Tibial nerve (tissue), 4 donors: ENCODE data around the gene ENSA.

Source experiments
- EP300 ChIP-seq, 2 donors: sonication (generic); formaldehyde crosslinking; IDR thresholded peaks; one replicate each; pipeline ENCODE4 v1.6.1; 2017; ENCODE audit warnings: antibody characterized with exemption in 2 of 2, mild to moderate bottlenecking in 1 of 2
- POLR2A ChIP-seq, 2 donors: fragments of 450-650 bp; IDR thresholded peaks; one replicate each; pipeline ENCODE4 v1.6.1; 2017; ENCODE audit warnings: antibody characterized with exemption in 2 of 2, mild to moderate bottlenecking in 2 of 2, moderate library complexity in 2 of 2
- TF ChIP-seq, protein P1 (sequence below), 5 experiments: fragments of 200-600 bp in 3 of 5; fragments of 450-650 bp in 2 of 5; sonication (generic) in 3 of 5; IDR thresholded peaks; one replicate each; pipeline ENCODE4 v1.5.1; 2016 to 2019; ENCODE audit warnings: antibody characterized with exemption in 5 of 5, mild to moderate bottlenecking in 3 of 5, moderate library complexity in 2 of 5

DNA sequence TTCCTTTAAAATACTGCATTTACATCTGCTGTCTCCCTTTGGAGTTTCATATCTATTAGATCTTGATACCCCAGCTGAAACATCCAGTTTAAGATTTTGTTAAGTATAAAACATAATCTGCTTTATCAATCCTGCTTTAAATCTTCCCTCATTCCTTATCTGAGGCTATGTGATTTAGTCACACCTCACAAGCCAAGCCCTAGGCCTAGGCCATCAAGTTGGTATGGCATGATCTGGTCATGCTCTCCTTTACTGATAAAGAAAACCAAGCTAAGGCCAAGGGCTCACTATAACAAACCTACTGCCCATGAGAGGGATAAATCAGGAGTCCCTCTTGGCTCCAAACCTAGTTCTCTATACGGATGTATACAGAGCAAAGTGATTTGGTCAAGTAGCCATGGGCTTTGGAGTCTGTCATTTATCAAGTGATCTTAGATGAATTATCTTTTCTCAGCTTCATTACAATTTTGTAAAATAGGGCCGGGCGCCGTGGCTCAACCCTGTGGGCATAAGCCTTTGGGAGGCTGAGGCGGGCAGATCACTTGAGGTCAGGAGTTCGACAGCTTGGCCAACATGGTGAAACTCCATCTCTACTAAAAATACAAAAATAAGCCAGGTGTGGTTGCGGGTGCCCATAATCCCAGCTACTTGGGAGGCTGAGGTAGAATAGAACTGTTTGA, 22.8 kb downstream of the ENSA start:
- TF ChIP-seq, protein P1, sequence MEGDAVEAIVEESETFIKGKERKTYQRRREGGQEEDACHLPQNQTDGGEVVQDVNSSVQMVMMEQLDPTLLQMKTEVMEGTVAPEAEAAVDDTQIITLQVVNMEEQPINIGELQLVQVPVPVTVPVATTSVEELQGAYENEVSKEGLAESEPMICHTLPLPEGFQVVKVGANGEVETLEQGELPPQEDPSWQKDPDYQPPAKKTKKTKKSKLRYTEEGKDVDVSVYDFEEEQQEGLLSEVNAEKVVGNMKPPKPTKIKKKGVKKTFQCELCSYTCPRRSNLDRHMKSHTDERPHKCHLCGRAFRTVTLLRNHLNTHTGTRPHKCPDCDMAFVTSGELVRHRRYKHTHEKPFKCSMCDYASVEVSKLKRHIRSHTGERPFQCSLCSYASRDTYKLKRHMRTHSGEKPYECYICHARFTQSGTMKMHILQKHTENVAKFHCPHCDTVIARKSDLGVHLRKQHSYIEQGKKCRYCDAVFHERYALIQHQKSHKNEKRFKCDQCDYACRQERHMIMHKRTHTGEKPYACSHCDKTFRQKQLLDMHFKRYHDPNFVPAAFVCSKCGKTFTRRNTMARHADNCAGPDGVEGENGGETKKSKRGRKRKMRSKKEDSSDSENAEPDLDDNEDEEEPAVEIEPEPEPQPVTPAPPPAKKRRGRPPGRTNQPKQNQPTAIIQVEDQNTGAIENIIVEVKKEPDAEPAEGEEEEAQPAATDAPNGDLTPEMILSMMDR (IDR thresholded peaks at IDR 0.05), result no peak
- TF ChIP-seq POLR2A (IDR thresholded peaks at IDR 0.05) (no peak), EP300 (IDR thresholded peaks at IDR 0.05) (no peak)
